ENCODE measurements around the gene CD34. TPM values are rescaled to one million over a fixed set of nuclear protein-coding genes. Genes with fewer than 3 reads are reported as not detected.

The CD34 gene
- total RNA-seq, 1 experiment from 2014 or later = 0.35 TPM

DNA sequence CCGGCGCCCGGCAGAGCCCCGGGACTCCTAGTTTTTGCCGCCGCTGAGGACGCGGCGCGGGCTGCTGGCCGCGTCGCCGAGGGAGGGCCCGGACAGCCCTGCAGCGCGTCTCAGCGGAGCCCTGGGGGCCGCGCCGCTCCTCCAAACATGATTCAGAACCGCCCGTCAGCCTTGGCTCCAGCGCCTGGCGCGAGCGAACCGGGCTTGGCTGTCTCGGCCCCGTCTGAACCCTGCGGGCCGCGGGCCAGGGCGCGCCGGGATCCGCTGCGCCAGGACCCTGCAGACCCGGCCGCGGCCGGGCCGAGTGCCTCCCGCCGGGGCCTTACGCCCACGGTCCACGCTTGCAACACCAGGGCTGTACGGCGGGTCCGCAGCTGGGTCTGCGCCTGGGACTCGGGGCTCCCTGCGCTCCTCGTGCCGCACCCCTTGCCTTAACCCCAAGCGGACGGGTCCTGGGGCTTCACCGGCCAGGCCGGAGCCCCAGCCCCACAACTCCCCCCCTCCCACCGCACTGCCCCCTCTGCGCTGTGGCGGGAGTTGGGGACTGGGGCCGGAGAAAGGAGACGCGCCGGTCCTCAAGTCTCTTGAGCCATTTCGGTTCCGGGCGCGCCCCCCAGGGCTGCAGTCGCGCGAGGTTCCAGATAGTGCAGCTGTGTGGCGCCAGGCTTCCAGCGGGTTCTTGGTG is 48.4 kb upstream of the CD34 start:
- Histone ChIP-seq H3K4me2 (ENCODE audit: insufficient read depth, insufficient read length, low read length) (peak overlapping the region; percentile 30), H4K8ac (replicated peaks; ENCODE audit: insufficient read length, low read depth, low read length) (no peak overlapping the region), H3K18ac (ENCODE audit: insufficient read length, low read depth, low read length) (no peak overlapping the region), H3K14ac (ENCODE audit: insufficient read depth, low read length) (no peak overlapping the region), H4K91ac (ENCODE audit: insufficient read length, low read depth, low read length) (no peak overlapping the region), H3K23me2 (ENCODE audit: insufficient read length, low read depth, low read length, poor library complexity, severe bottlenecking) (peaks cover 9% of the 10 kb centered on the region), H3K9ac (ENCODE audit: extremely low read depth, insufficient read length, low read length) (no peak overlapping the region), H3K4me1 (ENCODE audit: insufficient read depth, low read length) (no peaks in the 10 kb centered on the region), H3K56ac (ENCODE audit: insufficient read length, low read depth, low read length) (no peak overlapping the region), H2BK12ac (ENCODE audit: insufficient read length, low read depth, low read length) (no peak overlapping the region), H3K23ac (ENCODE audit: insufficient read length, low read depth, low read length) (no peak overlapping the region), H3K27ac (ENCODE audit: insufficient read length, low read depth, low read length) (no peak overlapping the region), H3K9me3 (ENCODE audit: control insufficient read depth, low read depth, low read length) (no peaks in the 10 kb centered on the region), H3K4ac (ENCODE audit: low read depth, low read length) (no peak overlapping the region), H4K20me1 (ENCODE audit: control insufficient read depth, insufficient read depth, insufficient read length) (no peaks in the 10 kb centered on the region), H2BK120ac (ENCODE audit: low read depth, low read length, poor library complexity, severe bottlenecking) (no peak overlapping the region), H3K79me1 (ENCODE audit: insufficient read depth, low read depth, low read length, poor library complexity, severe bottlenecking) (no peaks in the 10 kb centered on the region), H2BK15ac (ENCODE audit: low read depth, low read length) (no peak overlapping the region), H2BK20ac (ENCODE audit: low read depth, low read length, poor library complexity, severe bottlenecking) (no peak overlapping the region), H3T11ph (ENCODE audit: low read length) (no peak overlapping the region), H2BK5ac (ENCODE audit: insufficient read length, low read length) (no peak overlapping the region), H2AK5ac (ENCODE audit: insufficient read length, low read length) (no peak overlapping the region), H3K79me2 (ENCODE audit: insufficient read depth, low read length) (no peaks in the 10 kb centered on the region), H4K5ac (ENCODE audit: insufficient read length, low read depth, low read length) (no peak overlapping the region), H3K27me3 (ENCODE audit: insufficient read depth, low read length) (peaks cover 25% of the 10 kb centered on the region), H2AFZ (ENCODE audit: low read length) (no peak overlapping the region)
- no CpG with 5 or more reads among the region's 76 CpGs for WGBS (ENCODE audit: extremely low coverage, insufficient read length, low lambda C conversion rate)
- no peak overlapping the region for H3K27ac Mint-ChIP-seq
- peak overlapping the region; percentile 65 to 81 for H3K4me3 Mint-ChIP-seq
- TF ChIP-seq, protein P1, sequence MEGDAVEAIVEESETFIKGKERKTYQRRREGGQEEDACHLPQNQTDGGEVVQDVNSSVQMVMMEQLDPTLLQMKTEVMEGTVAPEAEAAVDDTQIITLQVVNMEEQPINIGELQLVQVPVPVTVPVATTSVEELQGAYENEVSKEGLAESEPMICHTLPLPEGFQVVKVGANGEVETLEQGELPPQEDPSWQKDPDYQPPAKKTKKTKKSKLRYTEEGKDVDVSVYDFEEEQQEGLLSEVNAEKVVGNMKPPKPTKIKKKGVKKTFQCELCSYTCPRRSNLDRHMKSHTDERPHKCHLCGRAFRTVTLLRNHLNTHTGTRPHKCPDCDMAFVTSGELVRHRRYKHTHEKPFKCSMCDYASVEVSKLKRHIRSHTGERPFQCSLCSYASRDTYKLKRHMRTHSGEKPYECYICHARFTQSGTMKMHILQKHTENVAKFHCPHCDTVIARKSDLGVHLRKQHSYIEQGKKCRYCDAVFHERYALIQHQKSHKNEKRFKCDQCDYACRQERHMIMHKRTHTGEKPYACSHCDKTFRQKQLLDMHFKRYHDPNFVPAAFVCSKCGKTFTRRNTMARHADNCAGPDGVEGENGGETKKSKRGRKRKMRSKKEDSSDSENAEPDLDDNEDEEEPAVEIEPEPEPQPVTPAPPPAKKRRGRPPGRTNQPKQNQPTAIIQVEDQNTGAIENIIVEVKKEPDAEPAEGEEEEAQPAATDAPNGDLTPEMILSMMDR (conservative IDR thresholded peaks at IDR 0.05) = no peak
- DNase-seq = peak; percentile 39
- H3K36me3 Mint-ChIP-seq (ENCODE audit: insufficient read depth in 1 of 3, low read depth in 3 of 3) = no peaks in the 10 kb centered on the region; a peak in 1 of 7 replicates
- peaks cover 94% of the 10 kb centered on the region for H3K27me3 Mint-ChIP-seq (ENCODE audit: low read depth)
- H3K4me1 Mint-ChIP-seq = peaks cover 10 to 11% of the 10 kb centered on the region in 2 experiments
- H3K9me3 Mint-ChIP-seq = peaks cover 0 to 5% of the 10 kb centered on the region in 2 experiments; a peak in 1 of 5 replicates

All from H9 (cell line).